NCI-H748 treated with DMSO at 0.1 percent for 48 hours (cell line): ENCODE results near the gene WDFY3.
"Not testable (repeated sequence)": the region's sequence is repeated elsewhere in the genome, so short reads cannot be mapped to it uniquely, and the experiment has no call there.

Experiments used
- DNase-seq: peaks from one replicate; lab custom pipeline; 2025; lab: John Stamatoyannopoulos, UW

Gene WDFY3

DNA sequence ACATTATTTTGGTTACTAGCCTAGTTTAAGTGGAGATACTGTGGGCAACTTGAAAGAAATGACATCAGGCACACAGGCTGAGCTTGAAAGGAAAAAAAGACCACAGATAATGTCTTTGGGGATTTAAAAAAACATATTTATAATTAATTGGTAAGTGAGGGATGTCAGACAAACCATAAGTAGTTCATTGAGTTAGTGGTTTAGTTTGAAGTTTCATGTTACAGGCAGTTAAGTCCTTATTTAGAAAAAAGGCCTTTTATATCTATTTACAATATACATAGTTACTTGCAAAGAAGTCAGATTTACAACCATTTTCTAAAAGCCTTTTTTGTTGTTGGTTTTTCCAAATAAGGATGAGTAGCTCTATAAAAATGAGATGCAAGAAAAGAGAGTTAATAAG, 294.3 kb downstream of the WDFY3 start:
- no peak for DNase-seq

DNA sequence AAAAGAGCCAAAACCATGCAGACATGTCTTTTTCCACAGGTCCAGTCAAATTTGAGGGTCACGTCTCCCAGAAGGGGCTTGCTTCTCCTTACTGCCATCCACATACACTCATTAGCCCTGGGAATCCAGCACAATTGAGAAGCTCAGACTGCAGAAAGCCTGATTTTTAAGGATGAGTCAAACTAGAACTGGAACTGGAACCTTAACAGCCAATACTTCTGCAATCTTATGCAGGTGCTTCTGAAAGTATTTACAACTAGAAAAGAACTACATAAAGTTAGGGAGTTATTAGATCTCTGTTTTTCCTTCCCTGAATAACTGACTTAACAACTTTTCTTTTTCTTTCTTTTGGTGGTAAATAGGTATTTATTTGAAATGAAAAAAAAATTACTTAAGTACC, 297.3 kb downstream of the WDFY3 start:
- no peak for DNase-seq

DNA sequence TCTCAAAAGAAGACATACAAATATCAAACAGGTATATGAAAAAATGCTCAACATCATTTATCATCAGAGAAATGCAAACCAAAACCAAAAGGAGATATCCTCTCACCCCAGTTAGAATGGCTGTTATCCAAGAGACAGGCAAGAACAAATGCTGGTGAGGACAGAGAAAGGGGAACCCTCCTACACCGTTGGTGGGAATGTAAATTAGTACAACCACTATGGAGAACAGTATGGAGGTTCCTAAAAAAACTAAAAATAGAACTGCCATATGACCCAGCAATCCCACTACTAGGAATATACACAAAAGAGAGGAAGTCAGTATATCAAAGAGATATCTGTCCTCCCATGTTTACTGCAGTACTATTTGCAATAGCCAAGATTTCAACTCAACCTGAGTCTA, 300.1 kb downstream of the WDFY3 start:
- DNase-seq, result no peak

DNA sequence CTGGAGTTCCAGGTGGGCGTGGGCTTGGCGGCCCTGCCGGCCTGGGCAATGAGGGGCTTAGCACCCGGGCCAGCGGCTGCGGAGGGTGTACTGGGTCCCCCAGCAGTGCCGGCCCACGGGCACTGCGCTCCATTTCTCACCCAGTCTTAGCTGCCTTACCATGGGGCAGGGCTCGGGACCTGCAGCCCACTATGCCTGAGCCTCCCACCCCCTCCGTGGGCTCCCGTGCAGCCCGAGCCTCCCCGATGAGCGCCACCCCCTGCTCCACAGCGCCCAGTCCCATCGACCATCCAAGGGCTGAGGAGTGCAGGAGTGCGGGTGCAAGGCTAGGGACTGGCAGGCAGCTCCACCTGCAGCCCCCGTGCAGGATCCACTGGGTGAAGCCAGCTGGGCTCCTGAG, 301.7 kb downstream of the WDFY3 start:
- not testable (repeated sequence) for DNase-seq

DNA sequence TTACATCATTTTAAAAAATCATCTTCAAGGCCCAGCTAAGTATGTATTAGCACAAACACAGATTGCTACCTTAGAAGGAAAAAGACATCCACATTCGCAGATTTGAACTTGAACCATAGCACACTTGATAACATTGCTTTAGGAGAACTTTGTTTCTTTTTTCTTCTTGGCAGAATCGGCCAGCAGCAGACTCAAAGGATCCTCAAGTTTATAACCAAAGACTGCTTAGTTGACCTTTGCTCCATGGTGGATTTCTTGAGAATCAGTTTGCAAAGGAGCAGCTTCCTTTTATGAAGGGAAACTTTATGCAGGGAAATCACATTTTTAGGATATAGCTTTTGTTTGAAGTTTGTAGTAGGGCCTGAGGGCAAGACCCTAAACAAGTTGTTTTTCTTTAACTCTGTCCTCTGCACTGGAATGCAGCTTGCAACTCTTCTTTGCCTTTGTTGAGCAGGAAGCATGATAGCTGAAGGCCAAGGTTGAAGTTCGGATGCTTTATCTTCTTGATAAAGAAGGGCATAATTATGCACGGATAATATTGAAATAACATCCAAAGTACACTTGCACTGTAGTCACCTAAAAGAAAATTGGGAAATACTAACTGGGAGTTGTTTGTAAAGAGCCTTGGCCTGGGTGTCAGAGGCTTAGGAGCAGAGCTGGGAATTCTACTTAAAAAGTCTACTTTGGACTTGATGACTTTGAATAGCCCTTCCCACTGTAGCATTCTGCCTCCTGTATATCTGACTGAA, 305.1 kb downstream of the WDFY3 start:
- DNase-seq, result no peak

DNA sequence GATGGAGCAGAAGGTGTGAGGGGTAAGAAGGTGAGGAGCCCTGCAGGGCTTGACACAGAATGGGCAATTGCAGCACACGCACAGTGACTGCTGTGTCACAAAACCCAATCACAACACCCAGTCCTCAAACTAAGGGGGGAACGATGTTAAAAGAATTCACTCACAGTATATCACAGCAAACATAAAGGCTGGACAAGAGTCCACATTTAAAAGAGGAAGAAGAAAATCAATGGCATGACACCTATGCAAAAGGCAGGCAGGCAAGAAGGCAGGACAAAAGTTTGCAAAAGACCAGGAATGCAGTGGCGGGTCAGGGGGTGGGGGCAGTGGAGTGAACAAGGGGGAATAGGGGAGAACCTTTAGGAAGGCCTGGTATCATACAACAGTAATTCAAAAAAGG, 305.9 kb downstream of the WDFY3 start:
- no peak for DNase-seq

DNA sequence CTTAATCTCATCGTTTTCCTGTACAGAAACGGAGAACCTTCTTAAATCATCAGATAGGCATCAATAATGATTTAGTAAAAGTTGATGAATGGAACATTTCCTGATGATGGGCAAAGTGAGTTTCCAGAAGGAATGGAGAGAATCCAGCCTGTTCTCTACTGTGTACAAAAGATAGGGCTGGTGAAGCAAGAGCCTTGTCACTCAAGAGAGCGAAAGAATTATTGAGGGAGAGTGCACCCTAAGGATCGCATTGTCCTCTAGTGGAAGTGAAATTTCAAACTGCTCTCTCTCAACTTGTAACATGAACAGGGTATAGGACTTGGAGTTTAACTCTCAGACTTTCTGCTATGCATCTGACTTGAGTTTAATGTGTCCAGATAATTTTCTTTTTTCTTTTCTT, 314.0 kb downstream of the WDFY3 start:
- no peak for DNase-seq

DNA sequence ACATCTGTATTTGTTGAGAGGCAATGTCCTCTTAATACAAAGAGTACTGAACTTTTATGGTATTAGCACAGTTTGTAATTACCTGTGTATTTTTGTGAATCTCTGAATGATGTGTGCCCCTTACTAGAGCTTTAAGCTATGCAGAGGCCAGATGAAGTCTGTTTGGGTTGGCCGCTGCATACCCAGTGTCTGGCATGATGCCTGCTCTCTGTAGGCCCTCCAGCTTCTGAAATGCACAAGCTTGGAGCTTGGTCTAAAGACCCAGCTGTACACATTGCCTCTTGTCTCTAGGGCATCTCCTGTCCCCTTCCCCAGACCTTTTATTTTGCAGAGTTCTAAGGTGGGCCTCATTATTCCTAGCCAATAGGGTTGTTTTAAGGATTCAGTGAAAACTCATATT, 315.0 kb downstream of the WDFY3 start:
- no peak for DNase-seq

DNA sequence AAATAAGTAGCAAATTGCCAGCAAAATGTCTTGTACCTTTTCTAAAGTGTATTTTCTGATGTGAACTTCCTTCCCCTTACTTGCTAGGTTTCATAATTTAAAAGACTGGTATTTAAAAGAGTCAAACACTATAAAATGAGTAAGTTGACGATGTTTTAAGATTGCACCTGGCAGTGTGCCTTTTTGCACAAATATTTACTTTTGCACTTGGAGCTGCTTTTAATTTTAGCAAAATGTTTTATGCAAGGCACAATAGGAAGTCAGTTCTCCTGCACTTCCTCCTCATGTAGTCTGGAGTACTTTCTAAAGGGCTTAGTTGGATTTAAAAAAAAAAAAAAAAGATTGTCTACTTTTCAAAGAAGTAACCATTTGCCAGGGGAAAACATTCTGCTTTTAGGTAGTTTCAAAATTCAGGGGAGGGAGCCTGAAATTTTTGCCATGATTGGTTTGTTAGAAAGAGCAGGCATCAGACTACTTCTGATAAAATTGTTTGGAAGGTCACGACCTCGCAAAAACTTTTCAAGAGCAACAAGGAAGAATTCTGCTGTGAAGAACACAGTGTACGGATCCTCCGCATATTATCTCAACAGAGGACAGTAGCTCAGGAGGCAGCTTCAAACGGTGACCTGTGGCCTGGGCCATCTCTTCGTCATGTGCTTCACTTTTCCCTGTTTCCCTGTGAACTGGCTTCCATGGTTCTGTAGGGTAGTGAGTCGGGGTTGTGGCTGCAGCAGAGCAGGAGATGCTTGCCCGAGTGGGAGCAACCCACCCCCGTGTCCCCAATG, 317.4 kb downstream of the WDFY3 start:
- no peak for DNase-seq

DNA sequence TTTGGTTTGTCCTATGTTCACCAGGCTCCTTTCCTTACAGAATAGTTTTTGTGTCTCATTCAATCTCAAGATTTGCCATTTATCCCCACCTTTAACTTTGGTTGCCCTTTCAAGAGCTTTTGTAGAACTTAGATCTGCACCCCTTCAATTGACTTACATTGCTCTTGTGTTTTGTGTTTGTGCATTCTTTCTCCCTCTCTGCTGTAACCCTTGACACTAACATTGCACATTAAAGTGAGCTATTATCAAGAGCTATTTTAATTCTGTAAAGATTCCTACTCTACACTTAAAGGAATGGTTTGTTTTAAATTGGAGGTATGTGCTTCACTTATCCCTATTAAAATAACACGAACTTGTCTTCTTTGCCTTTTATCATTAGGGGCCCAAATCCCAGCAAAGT, 318.3 kb downstream of the WDFY3 start:
- no peak for DNase-seq

DNA sequence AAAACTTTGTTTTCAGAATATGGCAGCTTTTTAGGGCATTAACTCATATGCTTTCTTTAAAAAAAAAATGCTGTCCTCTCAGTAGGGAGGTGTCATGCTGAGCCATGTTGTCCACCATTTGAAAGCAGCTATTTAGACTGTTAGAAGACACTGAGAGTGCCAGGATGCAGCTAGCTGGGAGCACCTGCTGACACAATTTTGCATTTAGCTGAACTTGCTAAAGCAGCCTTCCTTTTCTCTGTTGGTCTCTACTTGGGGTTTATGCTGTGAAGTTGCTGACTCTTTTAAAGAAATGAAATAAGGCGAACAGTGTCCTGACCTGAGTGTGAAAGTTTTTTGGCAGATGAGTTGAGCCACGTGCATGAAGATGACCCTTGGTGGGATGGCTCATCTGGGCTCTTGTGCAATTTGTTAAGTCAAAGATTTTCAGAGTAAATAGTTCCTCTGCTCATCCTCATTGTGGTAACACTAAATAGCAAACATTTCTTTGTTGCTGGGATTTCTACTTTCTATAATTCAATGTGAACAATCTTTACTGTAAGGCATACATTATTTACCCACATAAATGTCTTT, 319.1 kb downstream of the WDFY3 start:
- DNase-seq, result peak; percentile 1

DNA sequence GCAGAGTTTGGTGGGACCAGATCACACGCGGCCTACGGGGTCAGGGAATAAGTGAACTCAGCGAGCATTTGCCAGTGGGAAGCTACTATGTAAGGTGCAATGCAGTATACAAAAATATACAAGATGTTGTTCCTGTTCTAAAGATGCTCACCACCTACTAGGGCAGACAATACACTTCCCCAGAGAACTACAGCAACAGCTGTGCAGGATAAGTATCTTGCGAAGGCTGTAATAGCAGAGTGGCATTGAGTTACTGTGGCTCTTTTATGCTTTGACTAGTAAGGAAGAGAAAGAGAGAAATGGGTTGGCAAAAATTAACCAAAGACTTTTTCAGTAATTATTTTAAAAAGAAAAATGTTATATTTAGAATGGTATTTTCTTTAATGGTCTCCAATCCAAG, 322.4 kb downstream of the WDFY3 start:
- DNase-seq, result no peak

DNA sequence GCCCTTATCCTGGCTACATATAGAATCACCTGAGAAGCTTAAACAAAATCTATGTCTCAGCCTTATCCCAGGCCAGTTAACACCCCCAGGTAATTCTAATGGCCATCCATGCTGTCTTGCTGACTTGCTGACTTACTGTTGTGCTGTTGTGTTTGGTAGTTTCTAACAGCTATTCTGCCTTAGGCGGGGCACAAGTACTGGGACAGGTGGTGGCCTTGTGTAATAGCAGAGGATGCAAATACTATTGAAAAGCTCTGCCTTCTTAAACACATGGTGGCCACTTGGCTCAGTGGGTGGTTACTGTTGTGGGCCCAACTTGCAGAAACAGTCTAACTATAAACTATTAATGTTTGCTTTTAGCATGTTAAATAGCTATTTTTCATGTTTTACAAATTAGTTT, 327.3 kb downstream of the WDFY3 start:
- DNase-seq, result no peak

DNA sequence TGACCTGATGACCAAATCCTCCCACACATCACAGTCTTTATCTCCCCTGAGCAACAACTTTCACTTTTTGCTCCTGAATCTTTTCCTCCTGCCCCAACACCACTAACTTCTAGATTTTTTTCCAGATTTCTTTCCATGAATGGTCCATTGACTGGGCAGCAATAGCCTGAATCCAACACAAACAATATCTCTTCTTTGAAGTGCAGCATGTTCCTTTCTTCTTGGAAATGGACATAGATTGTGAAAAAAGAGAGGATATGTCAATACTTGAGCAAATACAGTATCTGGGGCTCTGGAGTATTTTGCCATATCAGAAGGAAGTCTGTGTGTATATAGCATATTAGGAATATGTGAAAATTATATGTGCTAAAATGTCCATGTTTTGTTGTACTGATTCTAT, 328.4 kb downstream of the WDFY3 start:
- no peak for DNase-seq

DNA sequence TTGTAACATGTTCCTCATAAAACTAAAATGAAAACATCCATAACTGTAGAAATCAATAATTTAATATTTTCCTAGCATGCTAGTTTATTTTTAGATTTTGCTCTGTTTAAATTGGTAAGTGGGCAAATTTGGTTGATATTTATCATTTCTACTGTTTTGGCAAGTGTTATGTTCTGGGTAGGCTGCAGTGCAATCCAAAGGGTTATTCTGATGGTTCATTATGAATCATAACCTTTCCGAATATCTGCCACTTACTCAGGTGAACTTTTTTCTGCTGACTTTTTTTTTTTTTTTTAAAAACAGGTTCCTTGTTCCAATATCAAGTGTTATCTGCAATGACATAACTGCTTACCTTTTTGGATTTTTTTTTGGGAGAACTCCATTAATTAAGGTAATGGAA, 331.5 kb downstream of the WDFY3 start:
- no peak for DNase-seq

DNA sequence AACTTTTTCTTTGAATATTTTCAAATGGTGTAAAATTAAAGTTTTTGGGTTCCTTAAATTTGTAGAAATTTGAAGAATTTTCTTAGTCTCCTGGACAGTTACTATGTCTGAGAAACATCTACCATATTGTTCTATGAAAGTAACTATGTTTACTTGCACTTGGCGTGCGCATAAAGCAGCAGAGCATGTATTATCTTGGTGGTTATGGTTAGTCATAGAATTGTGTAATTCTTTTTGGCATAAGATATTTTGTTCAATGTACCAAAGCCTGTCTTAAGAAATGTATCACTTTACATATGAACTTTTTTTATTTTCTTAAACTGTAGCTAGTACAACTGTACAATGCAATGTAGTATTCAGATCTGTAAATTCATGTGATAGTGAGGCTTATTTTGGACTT, 334.4 kb downstream of the WDFY3 start:
- DNase-seq, result no peak

DNA sequence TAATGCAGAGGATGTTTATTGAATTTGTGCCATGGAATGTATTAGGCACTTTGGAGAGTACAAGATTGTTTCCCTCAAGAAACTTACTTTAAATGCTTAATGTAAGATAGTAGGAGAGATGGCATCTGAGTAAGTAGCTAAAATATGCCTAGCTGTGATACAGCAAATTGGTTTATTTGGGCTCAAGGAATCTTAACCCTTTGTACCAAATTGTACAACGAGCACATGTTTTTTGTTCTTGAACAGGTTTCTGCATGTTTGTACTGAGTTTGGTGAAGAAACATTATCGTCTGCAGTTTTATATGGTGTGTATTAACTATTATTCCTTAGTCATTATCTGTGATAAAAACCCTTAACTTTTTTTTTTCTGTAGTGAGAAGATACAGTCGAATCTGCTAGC, 334.9 kb downstream of the WDFY3 start:
- DNase-seq, result no peak

DNA sequence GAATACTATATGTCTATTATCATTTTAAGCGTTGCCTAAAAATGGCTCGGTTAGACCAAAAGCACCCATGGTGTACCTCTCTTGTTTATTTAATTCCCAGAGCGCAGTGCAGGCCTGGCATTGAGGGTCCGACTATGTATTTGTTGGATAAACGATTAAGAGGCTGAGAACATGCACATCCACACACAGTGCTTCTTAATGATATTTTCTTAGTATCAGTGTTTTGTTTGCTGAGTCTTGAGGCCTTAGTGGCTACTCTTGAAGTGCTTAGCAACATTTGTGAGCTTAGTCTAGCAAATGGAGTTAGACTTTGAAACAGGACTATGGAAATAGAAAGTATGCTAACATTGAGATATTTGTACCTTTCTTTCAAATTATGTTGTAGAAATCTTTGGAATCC, 339.8 kb downstream of the WDFY3 start:
- DNase-seq, result no peak

DNA sequence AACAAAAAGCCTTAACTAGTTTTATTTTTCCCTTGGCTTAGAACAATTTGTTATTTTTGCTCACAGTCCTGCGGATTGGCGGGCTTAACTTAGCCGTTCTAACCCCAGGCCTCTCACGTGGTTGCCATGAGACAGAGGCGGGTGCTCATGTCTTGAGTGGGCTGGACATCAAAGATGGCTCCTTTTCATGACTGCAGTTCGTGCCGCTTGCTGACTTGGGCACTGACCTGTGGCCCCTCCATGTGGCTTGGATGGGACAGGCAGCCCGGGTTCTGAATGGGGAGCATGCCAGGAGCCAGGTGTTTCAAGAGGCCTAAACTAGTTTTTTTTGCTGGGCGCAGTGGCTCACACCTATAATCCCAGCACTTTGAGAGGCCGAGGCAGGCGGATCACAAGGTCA, 342.8 kb downstream of the WDFY3 start:
- no peak for DNase-seq

DNA sequence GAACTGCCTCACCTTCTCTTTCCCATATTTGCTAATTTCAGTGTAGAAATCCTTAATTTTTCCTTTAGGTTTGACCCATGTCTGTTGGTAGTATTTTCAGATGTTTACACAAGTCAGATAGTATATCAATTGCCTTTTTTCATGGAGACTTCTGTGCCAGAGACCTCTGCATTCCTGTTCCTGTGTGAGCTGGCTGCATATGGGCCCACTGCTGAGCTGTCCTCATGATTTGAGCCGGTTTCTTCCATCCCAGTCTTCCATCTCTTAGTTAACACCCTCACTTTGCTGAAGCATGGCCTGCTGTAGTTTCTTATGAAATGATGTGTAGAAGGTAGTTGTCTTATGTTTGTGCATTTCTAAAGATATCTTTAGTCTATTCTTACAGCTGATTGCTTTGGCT, 343.5 kb downstream of the WDFY3 start:
- no peak for DNase-seq
